Activated B cell treated with CpG ODN at 0.5 μM for 24 hours (primary cell): ENCODE results near the gene TPX2. TPM values are rescaled to one million over a fixed set of nuclear protein-coding genes. Genes with fewer than 3 reads are reported as not detected.

ENCODE experiments used
- ATAC-seq: fragments of 200-7000 bp; cut with Tn5 transposase; one replicate; pipeline ENCODE4 v1.10.0; 2021; ENCODE audit warnings: low read depth, mild to moderate bottlenecking, moderate library complexity
- CTCF ChIA-PET: fragments of 350-600 bp; sonication (Branson Sonifier 250); formaldehyde crosslinking; loops from one replicate; lab custom pipeline; 2021; ENCODE audit warnings: antibody characterized with exemption; lab: Charles Lee
- POLR2A ChIA-PET: fragments of 350-600 bp; sonication (Branson Sonifier 250); formaldehyde crosslinking; loops from one replicate; lab custom pipeline; 2021; ENCODE audit warnings: antibody characterized with exemption; lab: Charles Lee
- DNase-seq: peaks from one replicate; pipeline ENCODE4 v3.0.0; 2022
- H3K27ac Mint-ChIP-seq: one replicate; pipeline ENCODE4 v1.8.0; 2020; ENCODE audit warnings: mixed read lengths
- H3K27me3 Mint-ChIP-seq: one replicate; pipeline ENCODE4 v1.8.0; 2021; ENCODE audit warnings: mixed read lengths
- H3K36me3 Mint-ChIP-seq: one replicate; pipeline ENCODE4 v1.8.0; 2021; ENCODE audit warnings: low read depth, mixed read lengths
- H3K4me1 Mint-ChIP-seq: one replicate; pipeline ENCODE4 v1.8.0; 2021; ENCODE audit warnings: mixed read lengths
- H3K4me3 Mint-ChIP-seq: one replicate; pipeline ENCODE4 v1.8.0; 2020; ENCODE audit warnings: mild to moderate bottlenecking, mixed read lengths
- H3K9me3 Mint-ChIP-seq: one replicate; pipeline ENCODE4 v1.8.0; 2020; ENCODE audit warnings: mixed read lengths
- intact Hi-C: fragments of 100-400 bp; cut with micrococcal nuclease; formaldehyde crosslinking; loops from one replicate; pipeline ENCODE4 v1.15.1; 2024
- total RNA-seq: library from RNA; stranded (reverse); gene quantifications from 2 replicates; pipeline ENCODE4 v1.2.3, GENCODE V29; 2022
- TF ChIP-seq, protein P1 (sequence below): fragments of 200-600 bp; IDR thresholded peaks from one replicate; pipeline ENCODE4 v1.8.0; 2022; ENCODE audit warnings: antibody characterized with exemption, mild to moderate bottlenecking

TPX2 gene
- total RNA-seq, 1 donor from 2014 or later = 2.8 TPM

DNA sequence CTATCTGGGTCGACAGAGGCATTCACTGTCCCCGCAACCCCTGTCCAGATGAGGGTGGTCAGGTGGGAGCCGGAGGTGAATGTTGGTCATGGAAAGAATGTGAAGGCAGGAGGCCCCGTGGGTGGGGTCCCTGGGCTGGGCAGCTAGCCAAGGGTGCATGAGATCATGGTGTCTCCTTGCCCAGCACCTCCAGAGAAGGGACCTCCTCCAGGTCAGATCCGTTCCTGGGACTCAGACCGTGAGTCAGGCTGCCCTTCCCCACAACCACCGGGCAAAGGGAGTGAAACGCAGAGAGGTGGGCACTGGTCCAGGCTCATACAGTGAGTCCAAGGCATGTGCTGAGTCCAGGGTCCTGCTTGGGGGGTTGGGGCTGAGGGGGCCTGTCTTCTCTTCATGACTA, 102.8 kb downstream of the TPX2 start:
- Mint-ChIP-seq H3K27me3 (no peaks in the 10 kb centered on the region), H3K4me1 (no peaks in the 10 kb centered on the region), H3K36me3 (no peaks in the 10 kb centered on the region), H3K27ac (no peak overlapping the region), H3K9me3 (no peaks in the 10 kb centered on the region), H3K4me3 (no peak overlapping the region)
- POLR2A ChIA-PET = no interaction called here
- TF ChIP-seq, protein P1, sequence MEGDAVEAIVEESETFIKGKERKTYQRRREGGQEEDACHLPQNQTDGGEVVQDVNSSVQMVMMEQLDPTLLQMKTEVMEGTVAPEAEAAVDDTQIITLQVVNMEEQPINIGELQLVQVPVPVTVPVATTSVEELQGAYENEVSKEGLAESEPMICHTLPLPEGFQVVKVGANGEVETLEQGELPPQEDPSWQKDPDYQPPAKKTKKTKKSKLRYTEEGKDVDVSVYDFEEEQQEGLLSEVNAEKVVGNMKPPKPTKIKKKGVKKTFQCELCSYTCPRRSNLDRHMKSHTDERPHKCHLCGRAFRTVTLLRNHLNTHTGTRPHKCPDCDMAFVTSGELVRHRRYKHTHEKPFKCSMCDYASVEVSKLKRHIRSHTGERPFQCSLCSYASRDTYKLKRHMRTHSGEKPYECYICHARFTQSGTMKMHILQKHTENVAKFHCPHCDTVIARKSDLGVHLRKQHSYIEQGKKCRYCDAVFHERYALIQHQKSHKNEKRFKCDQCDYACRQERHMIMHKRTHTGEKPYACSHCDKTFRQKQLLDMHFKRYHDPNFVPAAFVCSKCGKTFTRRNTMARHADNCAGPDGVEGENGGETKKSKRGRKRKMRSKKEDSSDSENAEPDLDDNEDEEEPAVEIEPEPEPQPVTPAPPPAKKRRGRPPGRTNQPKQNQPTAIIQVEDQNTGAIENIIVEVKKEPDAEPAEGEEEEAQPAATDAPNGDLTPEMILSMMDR = no peak
- CTCF ChIA-PET = no interaction called here
- ATAC-seq (no peak), DNase-seq (no peak)
- intact Hi-C loops = no loop called here

DNA sequence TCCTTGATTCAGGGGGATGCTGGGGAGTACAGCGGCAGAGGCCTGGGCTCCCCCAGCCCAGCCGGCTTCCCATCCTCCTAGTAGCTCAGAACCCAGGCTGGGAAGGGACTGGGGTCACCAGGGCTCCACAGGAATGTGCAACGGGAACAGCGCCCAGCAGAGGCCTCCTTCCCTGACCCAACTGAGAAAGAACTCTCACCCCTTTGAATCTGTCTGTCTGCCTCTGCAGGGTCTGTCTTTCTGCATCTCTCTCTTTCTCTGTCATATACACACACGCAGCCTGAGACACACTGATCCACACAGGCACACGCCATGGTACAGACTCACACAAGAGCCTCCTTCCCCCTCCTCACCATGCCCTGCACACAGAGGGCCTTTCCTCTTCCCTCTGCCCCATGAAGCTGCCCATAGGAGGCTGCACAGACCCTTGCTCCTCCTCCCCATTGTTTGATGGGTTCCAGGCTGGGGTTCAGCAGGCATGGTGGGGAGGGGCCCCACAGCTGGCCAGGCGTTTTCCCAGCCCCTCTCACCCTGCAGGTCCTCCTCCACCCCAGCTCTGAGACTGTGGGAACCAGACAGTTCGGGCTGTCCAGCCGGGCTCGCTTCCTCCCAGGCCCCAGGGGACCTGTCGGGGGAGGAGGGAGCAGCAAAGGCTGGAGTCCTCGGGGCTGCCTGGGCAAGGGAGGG, 103.5 kb downstream of the TPX2 start:
- CTCF ChIA-PET = interaction anchor here (1.1 kb wide), 1 partner anchor 110 kb away, joined by 3 read pairs; the partner anchor contains the start of gene PDRG1
- TF ChIP-seq, protein P1 = no peak
- POLR2A ChIA-PET = no interaction called here
- no peaks in the 10 kb centered on the region for H3K27me3 Mint-ChIP-seq
- DNase-seq = no peak
- no peak for ATAC-seq
- no peak overlapping the region for H3K27ac Mint-ChIP-seq
- intact Hi-C loops = no loop called here
- H3K4me1 Mint-ChIP-seq = no peaks in the 10 kb centered on the region
- no peaks in the 10 kb centered on the region for H3K36me3 Mint-ChIP-seq
- no peaks in the 10 kb centered on the region for H3K9me3 Mint-ChIP-seq
- no peak overlapping the region for H3K4me3 Mint-ChIP-seq

DNA sequence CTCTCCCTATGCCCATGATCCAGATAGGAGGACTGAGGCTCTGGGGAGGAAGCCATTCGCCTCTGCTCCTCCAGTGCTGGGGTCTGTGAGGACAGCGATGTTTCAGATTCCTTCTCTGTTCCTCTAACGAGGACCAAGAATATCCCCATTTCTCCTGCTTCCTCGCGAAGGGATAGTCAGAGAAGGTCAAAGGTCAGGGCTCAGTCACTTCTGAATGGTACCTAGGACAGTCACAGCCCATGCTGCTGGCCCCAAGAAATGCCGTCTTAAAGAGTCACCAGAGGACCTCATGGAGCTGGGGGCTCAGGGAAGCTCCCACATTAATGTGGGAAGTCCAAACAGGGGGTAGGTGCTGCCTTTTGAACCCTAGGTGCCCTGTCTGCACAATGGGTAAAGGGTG, 104.2 kb downstream of the TPX2 start:
- ATAC-seq (no peak), DNase-seq (no peak)
- H3K27ac Mint-ChIP-seq = no peak overlapping the region
- no peaks in the 10 kb centered on the region for H3K4me1 Mint-ChIP-seq
- H3K4me3 Mint-ChIP-seq = no peak overlapping the region
- H3K9me3 Mint-ChIP-seq = no peaks in the 10 kb centered on the region
- H3K27me3 Mint-ChIP-seq = no peaks in the 10 kb centered on the region
- TF ChIP-seq, protein P1 = no peak
- H3K36me3 Mint-ChIP-seq = no peaks in the 10 kb centered on the region
- CTCF ChIA-PET = interaction anchor here (1.1 kb wide), 1 partner anchor 109 kb away, joined by 3 read pairs; the partner anchor contains the start of gene PDRG1
- intact Hi-C loops = no loop called here
- POLR2A ChIA-PET = no interaction called here

DNA sequence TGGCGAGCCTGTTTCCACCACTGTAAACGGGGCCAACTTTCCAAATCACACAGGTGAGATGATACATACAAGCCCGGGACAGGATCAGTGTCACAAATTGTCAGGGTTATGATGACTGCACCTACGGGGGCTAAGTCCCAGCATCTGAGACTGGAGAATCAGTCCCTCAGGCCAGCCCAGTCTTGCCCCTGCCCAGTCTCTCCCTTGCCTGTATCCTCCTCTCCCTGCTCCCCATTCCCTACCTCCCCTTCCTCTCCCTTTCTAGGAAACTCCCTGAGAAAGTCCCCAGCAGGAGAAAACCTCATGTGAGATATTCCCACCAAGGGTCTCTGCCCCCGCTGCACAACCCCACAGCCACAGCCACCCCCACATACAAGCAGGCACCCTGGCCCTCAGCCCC, 104.8 kb downstream of the TPX2 start:
- Mint-ChIP-seq H3K9me3 (no peaks in the 10 kb centered on the region), H3K4me3 (no peak overlapping the region), H3K4me1 (no peaks in the 10 kb centered on the region), H3K27ac (no peak overlapping the region), H3K36me3 (no peaks in the 10 kb centered on the region), H3K27me3 (peaks cover 3% of the 10 kb centered on the region)
- CTCF ChIA-PET = no interaction called here
- POLR2A ChIA-PET = no interaction called here
- ATAC-seq = no peak
- no peak for DNase-seq
- intact Hi-C loops = no loop called here
- TF ChIP-seq, protein P1 = no peak

DNA sequence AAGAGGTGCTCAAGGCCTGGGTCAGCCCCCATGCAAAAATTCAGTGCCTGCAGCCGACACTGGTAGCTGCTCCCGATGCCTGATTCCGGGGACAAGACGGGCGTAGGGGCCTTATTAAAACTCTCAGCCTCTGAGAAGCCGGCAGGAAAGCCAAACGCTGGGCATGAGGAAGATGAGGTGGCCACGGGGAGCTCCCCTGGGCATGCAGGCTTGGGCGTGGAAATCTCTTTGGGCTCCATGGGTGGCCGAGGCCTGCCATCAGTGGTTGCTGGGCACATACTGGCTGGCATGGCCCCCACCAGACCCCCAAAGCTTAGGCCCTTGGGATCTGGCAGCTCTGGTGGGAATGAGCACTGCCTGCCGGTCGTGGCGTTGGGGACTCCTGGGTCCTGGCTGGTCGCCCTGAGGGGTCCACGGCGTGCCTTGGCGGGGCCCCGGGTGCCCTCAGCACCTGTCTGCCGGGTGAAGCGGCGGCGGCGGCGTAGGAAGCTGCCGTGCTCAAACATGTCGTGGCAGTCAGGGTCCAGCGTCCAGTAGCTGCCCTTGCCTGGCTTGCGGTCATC, 105.7 kb downstream of the TPX2 start:
- no peak for ATAC-seq
- Mint-ChIP-seq H3K27me3 (peaks cover 8% of the 10 kb centered on the region), H3K9me3 (no peaks in the 10 kb centered on the region), H3K36me3 (no peaks in the 10 kb centered on the region), H3K27ac (no peak overlapping the region), H3K4me1 (no peaks in the 10 kb centered on the region), H3K4me3 (no peak overlapping the region)
- POLR2A ChIA-PET = no interaction called here
- CTCF ChIA-PET = interaction anchor here (1.0 to 4.3 kb wide), 2 partner anchors 11 to 22 kb away, joined by 3 to 43 read pairs; no protein-coding TSS in a partner anchor
- intact Hi-C loops = loop anchor here (5.0 kb wide), 1 partner anchor 283 kb away; no protein-coding TSS in a partner anchor
- DNase-seq = no peak
- TF ChIP-seq, protein P1 = no peak
